HCT116 (cell line): ENCODE measurements around the gene CERS4. TPM values are rescaled to one million over a fixed set of nuclear protein-coding genes. Genes with fewer than 3 reads are reported as not detected.

ENCODE experiments used
- ATAC-seq: fragments of 200-7000 bp; cut with Tn5 transposase; 2 replicates; pipeline ENCODE4 v1.9.1; 2020; ENCODE audit warnings: mild to moderate bottlenecking, moderate library complexity
- BruUV-seq: library from RNA; stranded (reverse); fragments of 400-500 nt; replicated peaks from 2 replicates; lab custom pipeline; 2021; lab: Mats Ljungman, UMichigan
- CTCF ChIA-PET: fragments of 300-600 bp; sonication (Branson Sonifier 250); formaldehyde crosslinking; loops from one replicate; lab custom pipeline; 2021; ENCODE audit warnings: antibody characterized with exemption; lab: Charles Lee
- POLR2A ChIA-PET: fragments of 300-600, 350-600 bp; sonication (Branson Sonifier 250); formaldehyde crosslinking; loops from one replicate; lab custom pipeline; 2021; ENCODE audit warnings: antibody characterized with exemption; lab: Charles Lee
- RAD21 ChIA-PET, 2 experiments: fragments of 300-600 bp; sonication (Branson Sonifier 250); formaldehyde crosslinking; loops; one replicate each; lab custom pipeline; 2023; ENCODE audit warnings: low total read pairs in 2 of 2; ENCODE audit not compliant: uncharacterized antibody in 2 of 2, unreplicated experiment in 2 of 2, low non-redundant PET in 1 of 2; lab: Charles Lee
- DNase-seq: peaks from one replicate; pipeline ENCODE4 v3.0.0-alpha.2; 2010; ENCODE audit warnings: low read depth, low spot score
- H2AFZ ChIP-seq: fragments of 200-600 bp; shearing (Covaris generic), sonication (generic); 2 replicates; pipeline ENCODE4 v1.6.1; 2017; ENCODE audit warnings: low read depth, mixed run types, mixed read lengths, antibody characterized with exemption, low read length; ENCODE audit not compliant: poor library complexity, severe bottlenecking
- H3K27ac ChIP-seq: 2 replicates; pipeline ENCODE4 v1.5.1; 2012; ENCODE audit warnings: low read depth, low read length
- H3K27me3 ChIP-seq: fragments of 200-600 bp; sonication (generic); 2 replicates; pipeline ENCODE4 v1.6.1; 2016; ENCODE audit warnings: mixed run types, low read length, mixed read lengths; ENCODE audit not compliant: insufficient read depth
- H3K36me3 ChIP-seq, 2 experiments: fragments of 200-500 bp in 1 of 2; fragments of 200-600 bp in 1 of 2; sonication (Bioruptor generic) in 1 of 2; sonication (generic) in 1 of 2; 2 replicates each; pipeline versions ENCODE4 v1.5.1 to v1.6.1; 2014 to 2016; ENCODE audit warnings: low read length in 2 of 2, inconsistent platforms in 1 of 2, mixed read lengths in 1 of 2, mixed run types in 1 of 2; ENCODE audit not compliant: insufficient read depth in 2 of 2, control insufficient read depth in 1 of 2
- H3K4me1 ChIP-seq, 2 experiments: fragments of 200-600 bp in 1 of 2; sonication (generic) in 1 of 2; 2 replicates each; pipeline versions ENCODE4 v1.5.1 to v1.6.1; 2012 to 2017; ENCODE audit warnings: low read length in 2 of 2, inconsistent platforms in 1 of 2, mild to moderate bottlenecking in 1 of 2, mixed read lengths in 1 of 2, mixed run types in 1 of 2, moderate library complexity in 1 of 2; ENCODE audit not compliant: insufficient read depth in 2 of 2, control insufficient read depth in 1 of 2
- H3K4me2 ChIP-seq: fragments of 200-600 bp; sonication (generic); 2 replicates; pipeline ENCODE4 v1.6.1; 2017; ENCODE audit warnings: mixed run types, low read length, mixed read lengths
- H3K4me3 ChIP-seq, 2 experiments: fragments of 200-600 bp in 1 of 2; sonication (generic) in 1 of 2; replicated peaks in 1 of 2; 2 replicates each; pipeline ENCODE4 v1.5.1; 2011 to 2016; ENCODE audit warnings: low read length in 2 of 2, control low read depth in 1 of 2, low read depth in 1 of 2, mild to moderate bottlenecking in 1 of 2, mixed read lengths in 1 of 2, mixed run types in 1 of 2
- H3K79me2 ChIP-seq: fragments of 200-600 bp; sonication (generic); 2 replicates; pipeline ENCODE4 v1.6.1; 2017; ENCODE audit warnings: mild to moderate bottlenecking, mixed run types, low read length, moderate library complexity, mixed read lengths; ENCODE audit not compliant: insufficient read depth
- H3K9ac ChIP-seq: fragments of 200-600 bp; sonication (generic); 2 replicates; pipeline ENCODE4 v1.6.1; 2016; ENCODE audit warnings: low read length, mixed read lengths
- H3K9me2 ChIP-seq: fragments of 200-600 bp; sonication (generic), shearing (Covaris generic); 2 replicates; pipeline ENCODE4 v1.6.1; 2017; ENCODE audit warnings: mixed run types, mild to moderate bottlenecking, moderate library complexity; ENCODE audit not compliant: insufficient read depth
- H3K9me3 ChIP-seq, 2 experiments: fragments of 200-500 bp in 1 of 2; fragments of 200-600 bp in 1 of 2; sonication (Bioruptor generic) in 1 of 2; sonication (generic) in 1 of 2; 2 replicates each; pipeline ENCODE4 v1.6.1; 2014 to 2017; ENCODE audit warnings: low read length in 2 of 2, mixed read lengths in 2 of 2, inconsistent platforms in 1 of 2, low read depth in 1 of 2, mild to moderate bottlenecking in 1 of 2, mixed run types in 1 of 2, moderate library complexity in 1 of 2; ENCODE audit not compliant: control insufficient read depth in 1 of 2, insufficient read depth in 1 of 2
- H4K20me1 ChIP-seq: fragments of 200-600 bp; sonication (generic), shearing (Covaris generic); 2 replicates; pipeline ENCODE4 v1.6.1; 2017; ENCODE audit warnings: mixed run types, mild to moderate bottlenecking, moderate library complexity; ENCODE audit not compliant: insufficient read depth
- CTCF ChIP-seq, 3 experiments: fragments of 200-600 bp in 1 of 3; sonication (generic) in 1 of 3; IDR thresholded peaks in 2 of 3; conservative IDR thresholded peaks in 1 of 3; 2 replicates each; pipeline ENCODE4 v1.5.1; 2012 to 2017; ENCODE audit warnings: low read depth in 2 of 3, low read length in 2 of 3, antibody characterized with exemption in 1 of 3, borderline replicate concordance in 1 of 3, control low read depth in 1 of 3, mild to moderate bottlenecking in 1 of 3, mixed read lengths in 1 of 3, mixed run types in 1 of 3, moderate library complexity in 1 of 3; ENCODE audit not compliant: insufficient read depth in 1 of 3
- EZH2phosphoT487 ChIP-seq: fragments of 200-600 bp; IDR thresholded peaks from 2 replicates; pipeline ENCODE4 v1.6.1; 2018; ENCODE audit warnings: antibody characterized with exemption, borderline replicate concordance
- MAX ChIP-seq: IDR thresholded peaks from 2 replicates; pipeline ENCODE4 v1.6.1; 2012
- POLR2A ChIP-seq: IDR thresholded peaks from 2 replicates; pipeline ENCODE4 v1.7.0; 2011; ENCODE audit warnings: borderline replicate concordance; ENCODE audit not compliant: insufficient read depth, insufficient read length; ENCODE audit errors: extremely low read depth
- SRF ChIP-seq: IDR thresholded peaks from 2 replicates; pipeline ENCODE4 v1.6.1; 2012; ENCODE audit warnings: low read depth
- ZFX ChIP-seq: fragments of 450-650 bp; IDR thresholded peaks from 2 replicates; pipeline ENCODE4 v1.6.1; 2017
- ZNF274 ChIP-seq: fragments of 200-500 bp; sonication (Bioruptor generic); IDR thresholded peaks from 2 replicates; pipeline ENCODE4 v1.6.1; 2014; ENCODE audit warnings: mild to moderate bottlenecking, low read depth, low read length, inconsistent platforms
- intact Hi-C: fragments of 100-400 bp; cut with micrococcal nuclease; formaldehyde crosslinking; loops from 2 replicates; pipeline ENCODE4 v1.10.0; 2022
- total RNA-seq: library from RNA; stranded (reverse); gene quantifications from one replicate; pipeline ENCODE4 v1.2.1, GENCODE V29; 2021; ENCODE audit not compliant: unreplicated experiment
- TF ChIP-seq, protein P1 (sequence below): IDR thresholded peaks from 2 replicates; pipeline ENCODE4 v1.6.1; 2011; ENCODE audit warnings: mild to moderate bottlenecking, low read length, moderate library complexity; ENCODE audit not compliant: insufficient replicate concordance; ENCODE audit errors: extremely low read depth

Gene CERS4
- total RNA-seq, 1 experiment from 2014 or later = 26.0 TPM

- TF ChIP-seq ZFX (no peak), POLR2A (no peak), MAX (no peak), SRF (no peak), EZH2phosphoT487 (no peak), CTCF (IDR thresholded peaks at IDR 0.05 in 2 of 3, conservative IDR thresholded peaks at IDR 0.05 in 1 of 3; ENCODE audit: borderline replicate concordance in 1 of 3, insufficient read depth in 1 of 3, low read depth in 2 of 3, low read length in 2 of 3) (no peak), ZNF274 (no peak)
- TF ChIP-seq, protein P1, sequence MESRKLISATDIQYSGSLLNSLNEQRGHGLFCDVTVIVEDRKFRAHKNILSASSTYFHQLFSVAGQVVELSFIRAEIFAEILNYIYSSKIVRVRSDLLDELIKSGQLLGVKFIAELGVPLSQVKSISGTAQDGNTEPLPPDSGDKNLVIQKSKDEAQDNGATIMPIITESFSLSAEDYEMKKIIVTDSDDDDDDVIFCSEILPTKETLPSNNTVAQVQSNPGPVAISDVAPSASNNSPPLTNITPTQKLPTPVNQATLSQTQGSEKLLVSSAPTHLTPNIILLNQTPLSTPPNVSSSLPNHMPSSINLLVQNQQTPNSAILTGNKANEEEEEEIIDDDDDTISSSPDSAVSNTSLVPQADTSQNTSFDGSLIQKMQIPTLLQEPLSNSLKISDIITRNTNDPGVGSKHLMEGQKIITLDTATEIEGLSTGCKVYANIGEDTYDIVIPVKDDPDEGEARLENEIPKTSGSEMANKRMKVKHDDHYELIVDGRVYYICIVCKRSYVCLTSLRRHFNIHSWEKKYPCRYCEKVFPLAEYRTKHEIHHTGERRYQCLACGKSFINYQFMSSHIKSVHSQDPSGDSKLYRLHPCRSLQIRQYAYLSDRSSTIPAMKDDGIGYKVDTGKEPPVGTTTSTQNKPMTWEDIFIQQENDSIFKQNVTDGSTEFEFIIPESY = no peak
- TF ChIP-seq, all 23 proteins: peak for 0
- RAD21 ChIA-PET = no interaction called here
- Histone ChIP-seq H3K4me2 (no peak overlapping the region), H4K20me1 (no peaks in the 10 kb centered on the region), H3K36me3 (no peaks in the 10 kb centered on the region), H2AFZ (no peak overlapping the region), H3K9me2 (no peaks in the 10 kb centered on the region), H3K9me3 (no peaks in the 10 kb centered on the region), H3K27ac (no peak overlapping the region), H3K27me3 (no peaks in the 10 kb centered on the region), H3K9ac (no peak overlapping the region), H3K4me3 (no peak overlapping the region), H3K79me2 (no peaks in the 10 kb centered on the region), H3K4me1 (peaks cover 6 to 12% of the 10 kb centered on the region in 2 experiments)
- ATAC-seq (no peak), DNase-seq (no peak)
- POLR2A ChIA-PET = no interaction called here
- intact Hi-C loops = no loop called here
- no TSS peak for BruUV-seq
- CTCF ChIA-PET = no interaction called here
Measured at GRCh38 chr19:8185343-8186068, 23.7 kb upstream of the CERS4 start.
